IMR-90 (cell line): ENCODE results near the gene NFASC. TPM values are rescaled to one million over a fixed set of nuclear protein-coding genes. Genes with fewer than 3 reads are reported as not detected.

Experiments used
- ATAC-seq: fragments of 200-7000 bp; cut with Tn5 transposase; 2 replicates; pipeline ENCODE4 v1.9.1; 2020; ENCODE audit warnings: low read depth, mild to moderate bottlenecking, moderate library complexity
- BruUV-seq: library from RNA; stranded (reverse); fragments of 400-500 nt; replicated peaks from 2 replicates; lab custom pipeline; 2021; lab: Mats Ljungman, UMichigan
- CTCF ChIA-PET: fragments of 300-600 bp; formaldehyde crosslinking; extraction: SDS; loops from one replicate; lab custom pipeline; 2021; ENCODE audit warnings: antibody characterized with exemption; lab: Yijun Ruan, JAX
- POLR2A ChIA-PET: fragments of 300-600 bp; sonication (Branson Sonifier 250); formaldehyde crosslinking; loops from one replicate; lab custom pipeline; 2022; ENCODE audit warnings: antibody characterized with exemption; ENCODE audit not compliant: unreplicated experiment; lab: Charles Lee
- DNase-seq: peaks from one replicate; pipeline ENCODE4 v3.0.0; 2013
- H2AFZ ChIP-seq: replicated peaks from 2 replicates; pipeline ENCODE3; 2013; ENCODE audit warnings: low read length, mild to moderate bottlenecking; ENCODE audit not compliant: poor library complexity
- H2AK5ac ChIP-seq: 2 replicates; pipeline ENCODE4 v1.6.1; 2013; ENCODE audit warnings: low read depth, low read length, inconsistent platforms
- H2AK9ac ChIP-seq: replicated peaks from 2 replicates; pipeline ENCODE3; 2013; ENCODE audit warnings: mild to moderate bottlenecking, low read depth, low read length, moderate library complexity; ENCODE audit not compliant: poor library complexity
- H2BK120ac ChIP-seq: 2 replicates; pipeline ENCODE4 v1.6.1; 2013; ENCODE audit warnings: low read depth, low read length, inconsistent platforms
- H2BK15ac ChIP-seq: 3 replicates; pipeline ENCODE4 v1.6.1; 2013; ENCODE audit warnings: low read depth, low read length, inconsistent platforms
- H2BK20ac ChIP-seq: 2 replicates; pipeline ENCODE4 v1.6.1; 2013; ENCODE audit warnings: low read depth, mild to moderate bottlenecking, inconsistent platforms, low read length, moderate library complexity
- H2BK5ac ChIP-seq: 2 replicates; pipeline ENCODE4 v1.6.1; 2013; ENCODE audit warnings: mild to moderate bottlenecking, low read depth, low read length, inconsistent platforms; ENCODE audit not compliant: poor library complexity, severe bottlenecking
- H3K14ac ChIP-seq: replicated peaks from 2 replicates; pipeline ENCODE4 v1.6.1; 2013; ENCODE audit warnings: low read depth, low read length, inconsistent platforms
- H3K18ac ChIP-seq: 2 replicates; pipeline ENCODE4 v1.6.1; 2013; ENCODE audit warnings: low read depth, low read length, control low read depth
- H3K23ac ChIP-seq: 2 replicates; pipeline ENCODE4 v1.6.1; 2013; ENCODE audit warnings: low read depth, low read length, inconsistent platforms
- H3K27ac ChIP-seq: 2 replicates; pipeline ENCODE4 v1.5.1; 2013; ENCODE audit warnings: mild to moderate bottlenecking, control low read depth, low read length; ENCODE audit not compliant: insufficient read depth
- H3K27me3 ChIP-seq: 2 replicates; pipeline ENCODE4 v1.6.1; 2013; ENCODE audit warnings: low read length; ENCODE audit not compliant: control insufficient read depth, insufficient read depth
- H3K36me3 ChIP-seq: 2 replicates; pipeline ENCODE4 v1.6.1; 2013; ENCODE audit warnings: low read length, mixed read lengths; ENCODE audit not compliant: control insufficient read depth, insufficient read depth
- H3K4ac ChIP-seq: 2 replicates; pipeline ENCODE4 v1.6.1; 2013; ENCODE audit warnings: low read depth, low read length, inconsistent platforms
- H3K4me1 ChIP-seq: 2 replicates; pipeline ENCODE4 v1.6.1; 2013; ENCODE audit warnings: low read length, mixed read lengths; ENCODE audit not compliant: control insufficient read depth, insufficient read depth
- H3K4me2 ChIP-seq: 2 replicates; pipeline ENCODE4 v1.6.1; 2013; ENCODE audit warnings: low read depth, mild to moderate bottlenecking, control low read depth, low read length, moderate library complexity
- H3K4me3 ChIP-seq: 2 replicates; pipeline ENCODE4 v1.5.1; 2013; ENCODE audit warnings: low read depth, mild to moderate bottlenecking, control low read depth, low read length, moderate library complexity; ENCODE audit not compliant: insufficient read depth
- H3K56ac ChIP-seq: 2 replicates; pipeline ENCODE4 v1.6.1; 2013; ENCODE audit warnings: low read length, inconsistent platforms; ENCODE audit not compliant: insufficient read depth; ENCODE audit errors: extremely low read depth
- H3K79me1 ChIP-seq, 2 experiments: 2 replicates each; pipeline ENCODE4 v1.6.1; 2013; ENCODE audit warnings: low read length in 2 of 2, inconsistent platforms in 1 of 2, low read depth in 1 of 2
- H3K9ac ChIP-seq: 2 replicates; pipeline ENCODE4 v1.6.1; 2013; ENCODE audit warnings: low read depth, low read length, control low read depth
- H3K9me1 ChIP-seq: 2 replicates; pipeline ENCODE4 v1.6.1; 2013; ENCODE audit warnings: low read length, inconsistent platforms; ENCODE audit not compliant: insufficient read depth
- H3K9me3 ChIP-seq: 2 replicates; pipeline ENCODE4 v1.6.1; 2013; ENCODE audit warnings: low read length; ENCODE audit not compliant: control insufficient read depth, insufficient read depth
- H4K20me1 ChIP-seq: 2 replicates; pipeline ENCODE4 v1.6.1; 2013; ENCODE audit warnings: low read length, inconsistent platforms; ENCODE audit not compliant: insufficient read depth
- H4K5ac ChIP-seq: 2 replicates; pipeline ENCODE4 v1.6.1; 2013; ENCODE audit warnings: mild to moderate bottlenecking, low read depth, low read length, control low read depth
- H4K8ac ChIP-seq, 2 experiments: 2 replicates each; pipeline ENCODE4 v1.6.1; 2013; ENCODE audit warnings: low read depth in 2 of 2, low read length in 2 of 2, control low read depth in 1 of 2, inconsistent platforms in 1 of 2
- H4K91ac ChIP-seq: 2 replicates; pipeline ENCODE4 v1.6.1; 2013; ENCODE audit warnings: low read depth, low read length, inconsistent platforms; ENCODE audit not compliant: insufficient read depth
- BHLHE40 ChIP-seq: fragments of 150-350 bp; IDR thresholded peaks from 2 replicates; pipeline ENCODE4 v1.6.1; 2016; ENCODE audit warnings: mild to moderate bottlenecking, low read depth, low read length
- CEBPB ChIP-seq: IDR thresholded peaks from 2 replicates; pipeline ENCODE4 v1.6.1; 2012; ENCODE audit warnings: low read depth, low read length, improper control_type of control experiment
- CHD1 ChIP-seq: IDR thresholded peaks from 2 replicates; pipeline ENCODE4 v1.6.1; 2012; ENCODE audit warnings: low read depth, low read length, improper control_type of control experiment
- FOS ChIP-seq: fragments of 150-350 bp; IDR thresholded peaks from 2 replicates; pipeline ENCODE4 v1.6.1; 2016; ENCODE audit warnings: low read depth, low read length
- MAZ ChIP-seq: IDR thresholded peaks from 2 replicates; pipeline ENCODE4 v1.6.1; 2012; ENCODE audit warnings: low read depth, mild to moderate bottlenecking, low read length, improper control_type of control experiment, moderate library complexity, borderline replicate concordance
- MXI1 ChIP-seq: IDR thresholded peaks from 2 replicates; pipeline ENCODE4 v1.6.1; 2012; ENCODE audit warnings: low read depth, mild to moderate bottlenecking, low read length, moderate library complexity, borderline replicate concordance
- NFE2L2 ChIP-seq: fragments of 150-350 bp; IDR thresholded peaks from 2 replicates; pipeline ENCODE4 v1.6.1; 2016; ENCODE audit warnings: low read depth, mild to moderate bottlenecking, low read length
- POLR2A ChIP-seq: IDR thresholded peaks from 2 replicates; pipeline ENCODE4 v1.6.1; 2012; ENCODE audit warnings: mild to moderate bottlenecking, low read depth, low read length
- RAD21 ChIP-seq: IDR thresholded peaks from 2 replicates; pipeline ENCODE4 v1.6.1; 2012; ENCODE audit warnings: low read length, improper control_type of control experiment
- RCOR1 ChIP-seq: IDR thresholded peaks from 2 replicates; pipeline ENCODE4 v1.6.1; 2012; ENCODE audit warnings: mild to moderate bottlenecking, low read length, improper control_type of control experiment; ENCODE audit not compliant: insufficient replicate concordance
- RFX5 ChIP-seq: IDR thresholded peaks from 2 replicates; pipeline ENCODE4 v1.8.0; 2012; ENCODE audit warnings: low read depth, mild to moderate bottlenecking, low read length, moderate library complexity
- SMC3 ChIP-seq: fragments of 150-350 bp; IDR thresholded peaks from 2 replicates; pipeline ENCODE4 v1.6.1; 2016; ENCODE audit warnings: low read depth, mild to moderate bottlenecking, antibody characterized with exemption, low read length, moderate library complexity
- USF2 ChIP-seq: fragments of 150-350 bp; IDR thresholded peaks from 2 replicates; pipeline ENCODE4 v1.6.1; 2017; ENCODE audit warnings: mild to moderate bottlenecking, antibody characterized with exemption, low read length, low read depth
- WGBS, 2 experiments: methylation state at CpG; one replicate each; pipeline versions ENCODE4 v1.1.5 to v1.1.7; 2013; ENCODE audit warnings: missing lambda C conversion rate in 2 of 2; ENCODE audit not compliant: insufficient read length in 1 of 2; ENCODE audit errors: extremely low coverage in 2 of 2; 5-methylcytosine and 5-hydroxymethylcytosine counted together
- dilution Hi-C: fragments of 300-500 bp; cut with HindIII; formaldehyde crosslinking; loops from one replicate; pipeline ENCODE4 v1.14.3; 2018; ENCODE audit warnings: low sequenced_read_pairs; ENCODE audit not compliant: unreplicated experiment
- in situ Hi-C: fragments of 300-500 bp; cut with MboI; formaldehyde crosslinking; loops from 3 replicates; pipeline ENCODE4 v1.14.3; 2019; ENCODE audit warnings: low sequenced_read_pairs, inconsistent platforms, mixed read lengths
- intact Hi-C: fragments of 100-400 bp; cut with micrococcal nuclease; formaldehyde crosslinking; loops from 2 replicates; pipeline ENCODE4 v1.10.0; 2022
- polyA plus RNA-seq, 3 experiments: library from polyadenylated mRNA; depleted of rRNA; stranded (reverse); fragments of >200 nt; gene quantifications; 2 replicates each; pipeline ENCODE4 v1.2.3, GENCODE V29; 2012; ENCODE audit warnings: low replicate concordance in 1 of 3
- total RNA-seq: library from RNA; depleted of rRNA; stranded (reverse); fragments of >200 nt; gene quantifications from 2 replicates; pipeline ENCODE4 v1.2.3, GENCODE V29; 2012
- TF ChIP-seq, protein P1 (sequence below): fragments of 150-350 bp; IDR thresholded peaks from 2 replicates; pipeline ENCODE4 v1.6.1; 2016; ENCODE audit warnings: low read depth, mild to moderate bottlenecking, low read length, moderate library complexity, borderline replicate concordance
- TF ChIP-seq, protein P2 (sequence below): conservative IDR thresholded peaks from 2 replicates; pipeline ENCODE4 v1.5.1; 2012; ENCODE audit warnings: mild to moderate bottlenecking, low read depth, low read length, improper control_type of control experiment

Gene NFASC
- total and polyA plus RNA-seq, 2 of the 4 experiments (the other 2 are of a cell fraction), result 0.18 to 0.79 TPM

- DNase-seq, result no peak
- CTCF ChIA-PET, result no interaction called here
Measured at GRCh38 chr1:204891860-204892259, 21.2 kb downstream of the NFASC start.

More at GRCh38 chr1:204891860-204892259, 21.2 kb downstream of the NFASC start:
- H3K9me1 ChIP-seq, result no peaks in the 10 kb centered on the region
- H3K18ac ChIP-seq, result no peak overlapping the region
- no peak overlapping the region for H3K9ac ChIP-seq
- no peak overlapping the region for H3K56ac ChIP-seq
- ATAC-seq, result peak; percentile 21; the same call in 1 of the 2 replicates
- H4K91ac ChIP-seq, result no peak overlapping the region
- H2BK15ac ChIP-seq, result no peak overlapping the region
- no peak overlapping the region for H4K5ac ChIP-seq
- no peak overlapping the region for H4K8ac ChIP-seq
- no peak overlapping the region for H2BK120ac ChIP-seq
- POLR2A ChIA-PET, result no interaction called here
- no peaks in the 10 kb centered on the region for H3K36me3 ChIP-seq
- H4K20me1 ChIP-seq, result no peaks in the 10 kb centered on the region
- H3K4ac ChIP-seq, result no peak overlapping the region
- no peak overlapping the region for H2AK9ac ChIP-seq
- no peak overlapping the region for H3K23ac ChIP-seq
- H3K4me3 ChIP-seq, result no peak overlapping the region
- no peaks in the 10 kb centered on the region for H3K79me1 ChIP-seq
- H2BK20ac ChIP-seq, result no peak overlapping the region
- H2AK5ac ChIP-seq, result no peak overlapping the region
- H2BK5ac ChIP-seq, result no peak overlapping the region
- intact Hi-C loops (no loop called here), dilution Hi-C loops (no loop called here), in situ Hi-C loops (no loop called here)
- H2AFZ ChIP-seq, result no peak overlapping the region
- H3K4me2 ChIP-seq, result no peak overlapping the region
- peaks cover 8% of the 10 kb centered on the region for H3K27me3 ChIP-seq
- H3K4me1 ChIP-seq, result no peaks in the 10 kb centered on the region
- H3K14ac ChIP-seq, result no peak overlapping the region
- BruUV-seq, result no TSS peak
- no peaks in the 10 kb centered on the region for H3K9me3 ChIP-seq
- no peak overlapping the region for H3K27ac ChIP-seq
- TF ChIP-seq POLR2A (no peak), CEBPB (no peak), RFX5 (no peak), FOS (no peak), USF2 (no peak), BHLHE40 (no peak), SMC3 (no peak), NFE2L2 (no peak), RAD21 (no peak), MAZ (no peak), MXI1 (no peak), RCOR1 (no peak), CHD1 (no peak)
- TF ChIP-seq, protein P1, sequence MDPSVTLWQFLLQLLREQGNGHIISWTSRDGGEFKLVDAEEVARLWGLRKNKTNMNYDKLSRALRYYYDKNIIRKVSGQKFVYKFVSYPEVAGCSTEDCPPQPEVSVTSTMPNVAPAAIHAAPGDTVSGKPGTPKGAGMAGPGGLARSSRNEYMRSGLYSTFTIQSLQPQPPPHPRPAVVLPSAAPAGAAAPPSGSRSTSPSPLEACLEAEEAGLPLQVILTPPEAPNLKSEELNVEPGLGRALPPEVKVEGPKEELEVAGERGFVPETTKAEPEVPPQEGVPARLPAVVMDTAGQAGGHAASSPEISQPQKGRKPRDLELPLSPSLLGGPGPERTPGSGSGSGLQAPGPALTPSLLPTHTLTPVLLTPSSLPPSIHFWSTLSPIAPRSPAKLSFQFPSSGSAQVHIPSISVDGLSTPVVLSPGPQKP, result no peak
- TF ChIP-seq, protein P2, sequence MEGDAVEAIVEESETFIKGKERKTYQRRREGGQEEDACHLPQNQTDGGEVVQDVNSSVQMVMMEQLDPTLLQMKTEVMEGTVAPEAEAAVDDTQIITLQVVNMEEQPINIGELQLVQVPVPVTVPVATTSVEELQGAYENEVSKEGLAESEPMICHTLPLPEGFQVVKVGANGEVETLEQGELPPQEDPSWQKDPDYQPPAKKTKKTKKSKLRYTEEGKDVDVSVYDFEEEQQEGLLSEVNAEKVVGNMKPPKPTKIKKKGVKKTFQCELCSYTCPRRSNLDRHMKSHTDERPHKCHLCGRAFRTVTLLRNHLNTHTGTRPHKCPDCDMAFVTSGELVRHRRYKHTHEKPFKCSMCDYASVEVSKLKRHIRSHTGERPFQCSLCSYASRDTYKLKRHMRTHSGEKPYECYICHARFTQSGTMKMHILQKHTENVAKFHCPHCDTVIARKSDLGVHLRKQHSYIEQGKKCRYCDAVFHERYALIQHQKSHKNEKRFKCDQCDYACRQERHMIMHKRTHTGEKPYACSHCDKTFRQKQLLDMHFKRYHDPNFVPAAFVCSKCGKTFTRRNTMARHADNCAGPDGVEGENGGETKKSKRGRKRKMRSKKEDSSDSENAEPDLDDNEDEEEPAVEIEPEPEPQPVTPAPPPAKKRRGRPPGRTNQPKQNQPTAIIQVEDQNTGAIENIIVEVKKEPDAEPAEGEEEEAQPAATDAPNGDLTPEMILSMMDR, result no peak
- WGBS, 2 experiments, result 40% methylated on average over 1 of the region's 3 CpGs; no CpG with 5 or more reads in 1 of the 2 experiments
